ENCODE data around the gene AXIN2. TPM values are rescaled to one million over a fixed set of nuclear protein-coding genes. Genes with fewer than 3 reads are reported as not detected.

AXIN2 gene
- polyA plus RNA-seq, 1 donor, result 12.4 TPM

DNA sequence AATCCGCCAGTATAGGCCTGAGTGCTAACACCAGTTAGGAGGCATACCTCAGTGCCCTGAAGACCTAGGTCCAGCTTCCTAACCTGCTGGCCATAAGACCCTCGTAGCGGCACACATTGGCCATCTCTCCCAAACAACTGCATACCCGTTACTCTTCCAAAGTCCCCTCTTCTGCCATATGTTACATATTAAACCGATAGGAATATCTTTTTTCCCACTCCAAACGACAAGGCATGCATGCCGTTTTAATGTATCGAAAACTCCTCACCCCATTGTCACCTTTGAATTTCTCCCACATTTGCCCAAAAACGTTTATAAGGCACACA lies 721 bp upstream of the AXIN2 start:
- 13% methylated on average over 4 of the region's 9 CpGs for WGBS (ENCODE audit: insufficient coverage, low lambda C conversion rate)
- Histone ChIP-seq H3K27ac (ENCODE audit: low read length) (peak overlapping the region; percentile 85), H3K27me3 (ENCODE audit: control insufficient read depth, insufficient read depth, low read length) (peaks cover 6% of the 10 kb centered on the region)

GRCh38 chr17:65560628-65561451 lies 608 bp downstream of the AXIN2 start:
- Histone ChIP-seq H3K36me3 (ENCODE audit: control insufficient read depth, insufficient read depth, low read length) (peaks cover 11% of the 10 kb centered on the region), H3K27ac (ENCODE audit: low read length) (peak overlapping the region; percentile 91), H3K4me3 (ENCODE audit: low read length) (peak overlapping the region; percentile 67), H3K9me3 (ENCODE audit: control insufficient read depth, low read depth, low read length) (no peaks in the 10 kb centered on the region), H3K4me1 (ENCODE audit: control insufficient read depth, insufficient read depth, low read length) (peaks cover 53% of the 10 kb centered on the region), H3K27me3 (ENCODE audit: control insufficient read depth, insufficient read depth, low read length) (peaks cover 6% of the 10 kb centered on the region)
- no CpG with 5 or more reads among the region's 113 CpGs for WGBS (ENCODE audit: insufficient coverage, low lambda C conversion rate)
- DNase-seq, result peak; percentile 78 to 92

More for the DNA sequence above, 721 bp upstream of the AXIN2 start:
- DNase-seq, result no peak
- peaks cover 10% of the 10 kb centered on the region for H3K36me3 ChIP-seq (ENCODE audit: control insufficient read depth, insufficient read depth, low read length)
- no peaks in the 10 kb centered on the region for H3K9me3 ChIP-seq (ENCODE audit: control insufficient read depth, low read depth, low read length)
- H3K4me1 ChIP-seq (ENCODE audit: control insufficient read depth, insufficient read depth, low read length), result peaks cover 46% of the 10 kb centered on the region
- H3K4me3 ChIP-seq (ENCODE audit: low read length), result peak overlapping the region; percentile 50

GRCh38 chr17:65559804-65560627 lies 1.4 kb downstream of the AXIN2 start:
- H3K9me3 ChIP-seq (ENCODE audit: control insufficient read depth, low read depth, low read length), result no peaks in the 10 kb centered on the region
- H3K4me3 ChIP-seq (ENCODE audit: low read length), result peak overlapping the region; percentile 67
- peak overlapping the region; percentile 60 for H3K27ac ChIP-seq (ENCODE audit: low read length)
- peaks cover 6% of the 10 kb centered on the region for H3K27me3 ChIP-seq (ENCODE audit: control insufficient read depth, insufficient read depth, low read length)
- peak in 1 of 2 donors; percentile 68 for DNase-seq
- no CpG with 5 or more reads among the region's 89 CpGs for WGBS (ENCODE audit: insufficient coverage, low lambda C conversion rate)
- H3K36me3 ChIP-seq (ENCODE audit: control insufficient read depth, insufficient read depth, low read length), result peaks cover 12% of the 10 kb centered on the region
- peaks cover 47% of the 10 kb centered on the region for H3K4me1 ChIP-seq (ENCODE audit: control insufficient read depth, insufficient read depth, low read length)

- Histone ChIP-seq H3K4me3 (ENCODE audit: low read length) (peak overlapping the region; percentile 67), H3K9me3 (ENCODE audit: control insufficient read depth, low read depth, low read length) (no peaks in the 10 kb centered on the region), H3K4me1 (ENCODE audit: control insufficient read depth, insufficient read depth, low read length) (peaks cover 43% of the 10 kb centered on the region), H3K36me3 (ENCODE audit: control insufficient read depth, insufficient read depth, low read length) (peaks cover 12% of the 10 kb centered on the region), H3K27ac (ENCODE audit: low read length) (peak overlapping the region; percentile 60), H3K27me3 (ENCODE audit: control insufficient read depth, insufficient read depth, low read length) (peaks cover 6% of the 10 kb centered on the region)
- no CpG with 5 or more reads among the region's 13 CpGs for WGBS (ENCODE audit: insufficient coverage, low lambda C conversion rate)
- DNase-seq, result peak in 1 of 2 donors; percentile 48
Observed at GRCh38 chr17:65559461-65559803, 2.0 kb downstream of the AXIN2 start.

- H3K27ac ChIP-seq (ENCODE audit: low read length), result peak overlapping the region; percentile 60
- peaks cover 38% of the 10 kb centered on the region for H3K4me1 ChIP-seq (ENCODE audit: control insufficient read depth, insufficient read depth, low read length)
- H3K4me3 ChIP-seq (ENCODE audit: low read length), result peak overlapping the region; percentile 67
- peaks cover 6% of the 10 kb centered on the region for H3K27me3 ChIP-seq (ENCODE audit: control insufficient read depth, insufficient read depth, low read length)
- WGBS (ENCODE audit: insufficient coverage, low lambda C conversion rate), result no CpG with 5 or more reads among the region's 29 CpGs
- H3K9me3 ChIP-seq (ENCODE audit: control insufficient read depth, low read depth, low read length), result no peaks in the 10 kb centered on the region
- peaks cover 12% of the 10 kb centered on the region for H3K36me3 ChIP-seq (ENCODE audit: control insufficient read depth, insufficient read depth, low read length)
- DNase-seq, result no peak
Observed at GRCh38 chr17:65558683-65559460, 2.6 kb downstream of the AXIN2 start.

GRCh38 chr17:65558311-65558682 lies 3.2 kb downstream of the AXIN2 start:
- H3K27ac ChIP-seq (ENCODE audit: low read length), result no peak overlapping the region
- peaks cover 12% of the 10 kb centered on the region for H3K36me3 ChIP-seq (ENCODE audit: control insufficient read depth, insufficient read depth, low read length)
- no CpG with 5 or more reads among the region's 15 CpGs for WGBS (ENCODE audit: insufficient coverage, low lambda C conversion rate)
- no peaks in the 10 kb centered on the region for H3K9me3 ChIP-seq (ENCODE audit: control insufficient read depth, low read depth, low read length)
- peaks cover 6% of the 10 kb centered on the region for H3K27me3 ChIP-seq (ENCODE audit: control insufficient read depth, insufficient read depth, low read length)
- DNase-seq, result no peak
- H3K4me1 ChIP-seq (ENCODE audit: control insufficient read depth, insufficient read depth, low read length), result peaks cover 33% of the 10 kb centered on the region
- peak overlapping the region; percentile 67 for H3K4me3 ChIP-seq (ENCODE audit: low read length)

DNA sequence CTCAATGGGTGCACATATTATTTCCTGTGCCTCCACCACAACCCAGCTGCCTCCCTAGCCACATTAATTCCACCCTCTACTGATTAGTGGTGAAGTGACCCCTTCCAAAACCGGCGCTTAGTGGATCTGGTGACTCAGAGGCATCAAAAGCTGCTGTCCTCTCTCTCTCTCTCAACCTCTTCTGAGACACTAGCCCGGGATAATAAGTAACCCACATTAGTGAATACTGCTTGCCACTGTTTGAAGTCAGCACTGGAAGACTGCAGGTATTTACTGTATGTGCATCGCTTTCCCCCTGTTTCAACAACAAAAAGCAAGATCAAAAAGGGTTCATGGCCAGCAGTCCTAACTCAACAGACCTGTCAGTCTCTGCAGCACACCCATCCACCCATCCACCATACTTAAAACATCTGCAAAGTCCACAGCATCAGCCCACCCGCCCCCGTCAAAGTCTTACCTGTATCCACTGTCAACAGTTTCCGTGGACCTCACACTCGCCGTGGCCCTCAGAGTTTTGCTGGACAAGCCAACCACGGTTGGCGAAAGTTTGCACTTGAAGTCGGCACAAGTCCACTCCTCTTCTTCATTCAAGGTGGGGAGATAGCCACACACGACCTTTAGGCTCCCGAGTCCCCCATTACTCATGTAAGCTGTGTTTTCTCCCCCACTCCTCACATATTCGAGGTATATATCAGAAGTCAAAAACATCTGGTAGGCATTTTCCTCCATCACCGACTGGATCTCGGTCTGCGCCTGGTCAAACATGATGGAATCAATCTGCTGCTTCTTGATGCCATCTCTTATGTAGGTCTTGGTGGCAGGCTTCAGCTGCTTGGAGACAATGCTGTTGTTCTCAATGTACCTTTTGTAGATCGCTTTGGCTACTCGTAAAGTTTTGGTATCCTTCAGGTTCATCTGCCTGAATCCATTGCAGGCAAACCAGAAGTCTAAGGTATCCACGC lies 3.8 kb downstream of the AXIN2 start:
- no peaks in the 10 kb centered on the region for H3K9me3 ChIP-seq (ENCODE audit: control insufficient read depth, low read depth, low read length)
- H3K36me3 ChIP-seq (ENCODE audit: control insufficient read depth, insufficient read depth, low read length), result peaks cover 12% of the 10 kb centered on the region
- peak; percentile 46 to 72 for DNase-seq
- peak overlapping the region; percentile 67 for H3K4me3 ChIP-seq (ENCODE audit: low read length)
- H3K27me3 ChIP-seq (ENCODE audit: control insufficient read depth, insufficient read depth, low read length), result peaks cover 6% of the 10 kb centered on the region
- 60% methylated on average over 2 of the region's 21 CpGs for WGBS (ENCODE audit: insufficient coverage, low lambda C conversion rate)
- peak overlapping the region; percentile 22 for H3K27ac ChIP-seq (ENCODE audit: low read length)
- H3K4me1 ChIP-seq (ENCODE audit: control insufficient read depth, insufficient read depth, low read length), result peaks cover 27% of the 10 kb centered on the region

DNA sequence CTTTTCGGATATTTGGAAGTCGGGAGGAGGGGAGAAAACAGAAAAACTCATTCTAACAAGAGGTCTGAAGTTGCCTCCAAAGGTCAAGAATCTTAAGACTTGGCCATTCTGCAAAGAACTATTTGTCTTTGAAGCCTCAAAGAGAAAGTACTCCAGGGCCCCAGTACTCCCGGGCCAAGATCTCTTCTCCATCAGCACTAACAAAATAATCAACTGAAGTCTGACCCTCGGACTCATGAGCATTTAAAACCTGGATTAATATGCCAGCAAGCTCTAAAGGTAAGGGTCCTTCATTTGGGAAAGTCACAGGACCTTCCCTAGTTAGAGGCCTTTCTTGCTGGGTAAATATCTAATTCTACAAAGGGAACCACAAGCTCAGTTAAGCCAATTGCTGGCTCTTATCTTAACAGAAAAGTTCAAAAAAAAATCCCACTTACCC lies 4.5 kb downstream of the AXIN2 start:
- Histone ChIP-seq H3K27me3 (ENCODE audit: control insufficient read depth, insufficient read depth, low read length) (peaks cover 6% of the 10 kb centered on the region), H3K9me3 (ENCODE audit: control insufficient read depth, low read depth, low read length) (no peaks in the 10 kb centered on the region), H3K27ac (ENCODE audit: low read length) (peak overlapping the region; percentile 22), H3K4me3 (ENCODE audit: low read length) (peak overlapping the region; percentile 67), H3K4me1 (ENCODE audit: control insufficient read depth, insufficient read depth, low read length) (peaks cover 22% of the 10 kb centered on the region), H3K36me3 (ENCODE audit: control insufficient read depth, insufficient read depth, low read length) (peaks cover 12% of the 10 kb centered on the region)
- DNase-seq, result peak in 1 of 2 donors; percentile 50
- no CpG with 5 or more reads among the region's 4 CpGs for WGBS (ENCODE audit: insufficient coverage, low lambda C conversion rate)

DNA sequence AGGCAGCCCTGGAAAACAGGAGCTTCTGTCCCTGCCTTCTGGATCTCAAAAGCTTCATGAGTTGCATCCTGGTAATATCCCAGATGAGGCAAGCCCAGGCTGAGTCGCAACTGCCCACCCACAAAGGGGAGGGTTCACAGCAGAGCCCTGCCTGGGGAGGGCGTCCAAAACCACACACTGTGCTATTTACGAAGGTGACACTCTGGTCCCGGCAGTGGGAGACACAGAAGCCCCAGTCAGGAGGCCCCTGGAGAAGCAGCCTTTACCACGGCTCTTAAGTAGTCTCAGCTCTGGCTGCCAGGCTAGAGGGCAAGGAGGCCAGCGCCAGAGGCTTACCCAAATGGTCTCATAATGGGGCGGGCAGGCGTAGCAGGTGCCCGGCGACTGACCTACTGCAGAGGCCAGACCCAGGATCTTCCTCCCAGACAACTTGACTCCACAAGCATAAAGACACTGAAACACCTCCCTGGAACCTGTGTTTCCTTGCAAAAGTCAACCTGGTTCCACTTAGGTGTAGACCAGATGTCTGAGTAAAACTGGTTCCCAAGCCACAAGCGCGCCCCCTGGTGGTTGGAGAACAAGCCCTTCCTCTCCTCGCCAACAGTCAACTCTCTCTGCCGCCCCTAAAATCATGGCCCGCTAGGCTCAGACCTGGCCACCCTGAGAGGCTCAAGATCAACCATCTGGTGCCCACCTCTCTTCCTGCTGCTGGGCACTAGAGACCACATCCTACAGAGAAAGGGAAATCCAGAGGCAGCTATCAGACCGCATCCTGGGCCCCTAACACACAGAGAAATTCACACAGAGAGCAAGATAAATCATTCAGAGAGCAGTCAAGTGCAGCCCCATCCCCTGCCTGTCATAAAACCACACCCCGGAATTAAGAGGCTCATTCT lies 5.2 kb downstream of the AXIN2 start:
- Histone ChIP-seq H3K27me3 (ENCODE audit: control insufficient read depth, insufficient read depth, low read length) (peaks cover 6% of the 10 kb centered on the region), H3K36me3 (ENCODE audit: control insufficient read depth, insufficient read depth, low read length) (peaks cover 15% of the 10 kb centered on the region), H3K4me1 (ENCODE audit: control insufficient read depth, insufficient read depth, low read length) (peaks cover 25% of the 10 kb centered on the region), H3K9me3 (ENCODE audit: control insufficient read depth, low read depth, low read length) (no peaks in the 10 kb centered on the region), H3K4me3 (ENCODE audit: low read length) (peak overlapping the region; percentile 67), H3K27ac (ENCODE audit: low read length) (peak overlapping the region; percentile 22)
- DNase-seq, result peak; percentile 69 to 78
- no CpG with 5 or more reads among the region's 17 CpGs for WGBS (ENCODE audit: insufficient coverage, low lambda C conversion rate)
